Gastrocnemius medialis (tissue), 4 donors: ENCODE measurements around the gene DEPDC1B.

ENCODE experiments used
- CTCF ChIP-seq, 5 experiments: fragments of 450-650 bp in 3 of 5; fragments of 200-600 bp in 2 of 5; sonication (generic) in 2 of 5; IDR thresholded peaks in 4 of 5; conservative IDR thresholded peaks in 1 of 5; 1 replicate in 4 of 5; 2 replicates in 1 of 5; pipeline ENCODE4 v1.5.1; 2016 to 2019; ENCODE audit warnings: antibody characterized with exemption in 5 of 5, mild to moderate bottlenecking in 3 of 5, moderate library complexity in 3 of 5
- POLR2A ChIP-seq, 2 donors: fragments of 450-650 bp; IDR thresholded peaks; one replicate each; pipeline ENCODE4 v1.6.1; 2017; ENCODE audit warnings: antibody characterized with exemption in 2 of 2, mild to moderate bottlenecking in 2 of 2, moderate library complexity in 2 of 2

GRCh38 chr5:60584304-60584703 lies 115.7 kb downstream of the DEPDC1B start:
- TF ChIP-seq CTCF (IDR thresholded peaks at IDR 0.05 in 4 of 5, conservative IDR thresholded peaks at IDR 0.05 in 1 of 5): no peak
- TF ChIP-seq POLR2A (IDR thresholded peaks at IDR 0.05): no peak
